Esophagus squamous epithelium (tissue), 4 donors: Measurements from ENCODE around the gene MLLT3.

Experiments used
- CTCF ChIP-seq, 6 experiments: fragments of 450-650 bp in 4 of 6; fragments of 200-600 bp in 2 of 6; sonication (generic) in 2 of 6; IDR thresholded peaks; one replicate each; pipeline ENCODE4 v1.5.1; 2016 to 2019; ENCODE audit warnings: antibody characterized with exemption in 6 of 6, mild to moderate bottlenecking in 4 of 6, moderate library complexity in 4 of 6
- POLR2A ChIP-seq, 4 donors: fragments of 450-650 bp; IDR thresholded peaks; one replicate each; pipeline ENCODE4 v1.6.1; 2017; ENCODE audit warnings: antibody characterized with exemption in 4 of 4, mild to moderate bottlenecking in 4 of 4, moderate library complexity in 3 of 4

GRCh38 chr9:20417373-20418080 is 204.8 kb downstream of the MLLT3 start:
- TF ChIP-seq POLR2A (IDR thresholded peaks at IDR 0.05) (no peak), CTCF (IDR thresholded peaks at IDR 0.05) (no peak)
